Epithelial cell of esophagus (primary cell): ENCODE measurements around the gene TEX48.

Experiments used
- DNase-seq: peaks from one replicate; pipeline ENCODE4 v3.0.0; 2010; ENCODE audit warnings: low read depth
- H3K4me3 ChIP-seq: 2 replicates; pipeline ENCODE4 v1.5.1; 2011; ENCODE audit warnings: mild to moderate bottlenecking, low read length, control low read depth
- CTCF ChIP-seq: IDR thresholded peaks from 2 replicates; pipeline ENCODE4 v1.5.1; 2011; ENCODE audit warnings: low read depth, mild to moderate bottlenecking, low read length, control low read depth, inconsistent platforms; ENCODE audit not compliant: insufficient read depth; ENCODE audit errors: missing control alignments

TEX48 gene

DNA sequence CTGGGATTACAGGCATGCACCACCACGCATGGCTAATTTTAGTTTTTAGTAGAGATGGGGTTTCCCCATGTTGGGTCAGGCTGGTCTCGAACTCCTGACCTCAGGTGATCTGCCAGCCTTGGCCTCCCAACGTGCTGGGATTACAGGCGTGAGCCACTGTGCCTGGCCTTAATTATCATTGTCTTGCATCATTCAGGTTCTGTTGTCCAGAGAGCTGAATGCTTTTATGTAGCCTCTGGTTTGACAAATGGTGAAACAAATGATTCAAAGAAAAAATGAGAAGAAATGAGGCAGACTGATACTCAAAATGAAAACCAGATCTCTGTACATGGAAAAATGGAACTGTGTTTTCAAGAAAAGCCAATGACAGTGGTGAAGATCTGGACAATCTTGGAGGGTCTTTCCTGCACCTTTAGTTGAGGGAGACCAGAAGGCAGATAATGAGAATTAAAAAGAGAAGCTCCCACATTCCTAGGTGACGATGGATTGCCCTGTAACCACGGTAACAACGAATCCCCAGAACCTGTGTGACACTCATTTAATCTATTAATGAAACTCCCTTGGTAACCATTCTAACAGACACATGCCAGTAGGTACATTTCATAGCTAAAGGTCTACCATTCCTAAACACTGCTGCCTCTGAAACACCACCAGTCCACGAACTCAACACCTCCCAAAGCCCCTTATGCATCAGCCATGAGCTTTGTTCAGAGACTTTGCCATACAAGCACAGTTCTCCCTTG lies 1.6 kb downstream of the TEX48 start:
- H3K4me3 ChIP-seq, result no peak overlapping the region
- TF ChIP-seq CTCF, result no peak
- DNase-seq, result no peak

DNA sequence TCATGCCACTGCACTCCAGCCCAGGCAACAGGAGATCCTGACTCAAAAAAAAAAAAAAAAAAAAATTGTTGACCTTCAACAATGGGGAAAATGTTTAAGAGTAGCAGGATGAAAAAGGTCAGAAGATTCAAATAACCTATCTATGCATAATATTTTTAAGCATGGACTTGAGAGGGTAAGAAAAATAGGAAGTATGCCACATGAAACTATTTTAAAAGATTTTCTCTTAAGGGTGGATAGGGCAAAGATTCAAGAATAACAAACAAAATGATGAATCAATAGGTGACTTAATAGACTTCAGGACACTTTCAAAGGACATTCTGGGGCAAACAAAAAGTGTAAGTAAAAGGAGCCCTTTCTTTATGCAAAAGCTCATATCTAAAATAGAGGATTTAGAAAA lies 3.2 kb downstream of the TEX48 start:
- no peak for DNase-seq
- no peak for TF ChIP-seq CTCF
- H3K4me3 ChIP-seq, result no peak overlapping the region

- H3K4me3 ChIP-seq, result no peak overlapping the region
- no peak for TF ChIP-seq CTCF
- DNase-seq, result no peak
Observed at GRCh38 chr9:114678130-114678529, 3.9 kb downstream of the TEX48 start.

GRCh38 chr9:114677418-114677817 lies 4.6 kb downstream of the TEX48 start:
- TF ChIP-seq CTCF, result no peak
- peak; percentile 100 for DNase-seq
- no peak overlapping the region for H3K4me3 ChIP-seq

DNA sequence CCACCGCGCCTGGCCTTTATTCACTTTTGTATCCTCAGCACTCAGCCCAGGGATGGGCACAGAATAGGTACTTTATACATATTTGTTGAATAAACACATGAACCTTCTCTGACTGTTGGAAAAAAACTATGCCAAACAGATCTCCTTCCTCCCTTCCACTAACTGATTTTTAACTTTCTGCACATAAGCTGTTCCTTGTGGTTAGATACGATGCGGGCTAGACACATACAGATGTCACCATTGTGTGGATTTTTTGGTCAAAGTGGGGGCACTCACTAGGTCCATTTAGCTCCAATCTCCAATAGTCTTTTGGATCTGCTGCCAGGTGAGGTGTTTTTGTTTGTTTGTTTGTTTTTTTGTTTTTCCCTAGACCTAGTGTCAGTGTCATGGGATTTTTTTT lies 5.1 kb downstream of the TEX48 start:
- no peak overlapping the region for H3K4me3 ChIP-seq
- TF ChIP-seq CTCF, result no peak
- no peak for DNase-seq

- DNase-seq, result no peak
- TF ChIP-seq CTCF, result no peak
- no peak overlapping the region for H3K4me3 ChIP-seq
Observed at GRCh38 chr9:114674798-114675540, 7.0 kb downstream of the TEX48 start.
